H9 (cell line): ENCODE results near the gene CLMN. TPM values are rescaled to one million over a fixed set of nuclear protein-coding genes. Genes with fewer than 3 reads are reported as not detected.

Experiments
- DNase-seq: peaks from one replicate; pipeline ENCODE4 v3.0.0-alpha.2; 2017
- H2AFZ ChIP-seq: one replicate; pipeline ENCODE4 v1.6.1; 2013; ENCODE audit warnings: mild to moderate bottlenecking, low read length, control low read depth, moderate library complexity
- H2AK5ac ChIP-seq: 2 replicates; pipeline ENCODE4 v1.6.1; 2013; ENCODE audit warnings: low read length, control low read depth, mixed read lengths; ENCODE audit not compliant: insufficient read length
- H2BK120ac ChIP-seq: one replicate; pipeline ENCODE4 v1.6.1; 2013; ENCODE audit warnings: low read depth, mild to moderate bottlenecking, low read length, control low read depth, inconsistent platforms; ENCODE audit not compliant: poor library complexity, severe bottlenecking
- H2BK12ac ChIP-seq: 2 replicates; pipeline ENCODE4 v1.6.1; 2013; ENCODE audit warnings: low read length, control low read depth, mixed read lengths, low read depth; ENCODE audit not compliant: insufficient read length
- H2BK15ac ChIP-seq: 2 replicates; pipeline ENCODE4 v1.6.1; 2013; ENCODE audit warnings: low read depth, low read length, control low read depth
- H2BK20ac ChIP-seq: one replicate; pipeline ENCODE4 v1.6.1; 2013; ENCODE audit warnings: low read depth, mild to moderate bottlenecking, low read length, control low read depth, inconsistent platforms; ENCODE audit not compliant: poor library complexity, severe bottlenecking
- H2BK5ac ChIP-seq: 2 replicates; pipeline ENCODE4 v1.6.1; 2013; ENCODE audit warnings: low read length, control low read depth, mixed read lengths; ENCODE audit not compliant: insufficient read length
- H3K14ac ChIP-seq: 2 replicates; pipeline ENCODE4 v1.6.1; 2013; ENCODE audit warnings: low read length, control low read depth; ENCODE audit not compliant: insufficient read depth
- H3K18ac ChIP-seq: 2 replicates; pipeline ENCODE4 v1.6.1; 2013; ENCODE audit warnings: low read depth, mild to moderate bottlenecking, mixed read lengths, low read length, control low read depth; ENCODE audit not compliant: insufficient read length
- H3K23ac ChIP-seq: 2 replicates; pipeline ENCODE4 v1.6.1; 2013; ENCODE audit warnings: low read length, control low read depth, mixed read lengths, low read depth; ENCODE audit not compliant: insufficient read length
- H3K23me2 ChIP-seq: 2 replicates; pipeline ENCODE4 v1.6.1; 2013; ENCODE audit warnings: low read depth, mild to moderate bottlenecking, mixed read lengths, low read length, control low read depth; ENCODE audit not compliant: insufficient read length, poor library complexity, severe bottlenecking
- H3K27ac ChIP-seq: 2 replicates; pipeline ENCODE4 v1.5.1; 2013; ENCODE audit warnings: low read length, control low read depth, mixed read lengths, low read depth; ENCODE audit not compliant: insufficient read length
- H3K27me3 ChIP-seq: 2 replicates; pipeline ENCODE4 v1.6.1; 2013; ENCODE audit warnings: low read length, control low read depth, inconsistent platforms; ENCODE audit not compliant: insufficient read depth
- H3K4ac ChIP-seq: 2 replicates; pipeline ENCODE4 v1.6.1; 2013; ENCODE audit warnings: low read depth, mild to moderate bottlenecking, control low read depth, inconsistent platforms, low read length, moderate library complexity
- H3K4me1 ChIP-seq: 2 replicates; pipeline ENCODE4 v1.6.1; 2013; ENCODE audit warnings: low read length, control low read depth, inconsistent platforms; ENCODE audit not compliant: insufficient read depth
- H3K4me2 ChIP-seq: 2 replicates; pipeline ENCODE4 v1.6.1; 2013; ENCODE audit warnings: low read length, control low read depth, mixed read lengths; ENCODE audit not compliant: insufficient read length, insufficient read depth
- H3K56ac ChIP-seq: 2 replicates; pipeline ENCODE4 v1.6.1; 2013; ENCODE audit warnings: low read depth, mild to moderate bottlenecking, mixed read lengths, low read length, control low read depth; ENCODE audit not compliant: insufficient read length
- H3K79me1 ChIP-seq: 2 replicates; pipeline ENCODE4 v1.6.1; 2013; ENCODE audit warnings: low read depth, mild to moderate bottlenecking, moderate library complexity, low read length, control low read depth, inconsistent platforms; ENCODE audit not compliant: insufficient read depth, poor library complexity, severe bottlenecking
- H3K79me2 ChIP-seq: 2 replicates; pipeline ENCODE4 v1.6.1; 2013; ENCODE audit warnings: low read length, control low read depth, inconsistent platforms; ENCODE audit not compliant: insufficient read depth
- H3K9ac ChIP-seq: 2 replicates; pipeline ENCODE4 v1.6.1; 2013; ENCODE audit warnings: low read length, control low read depth, mixed read lengths; ENCODE audit not compliant: insufficient read length; ENCODE audit errors: extremely low read depth
- H3K9me3 ChIP-seq: one replicate; pipeline ENCODE4 v1.6.1; 2013; ENCODE audit warnings: low read depth, low read length, inconsistent platforms; ENCODE audit not compliant: control insufficient read depth
- H3T11ph ChIP-seq: one replicate; pipeline ENCODE4 v1.6.1; 2013; ENCODE audit warnings: mild to moderate bottlenecking, low read length, control low read depth, inconsistent platforms
- H4K20me1 ChIP-seq: one replicate; pipeline ENCODE4 v1.6.1; 2013; ENCODE audit not compliant: control insufficient read depth, insufficient read length, insufficient read depth
- H4K5ac ChIP-seq: 2 replicates; pipeline ENCODE4 v1.6.1; 2013; ENCODE audit warnings: low read depth, mild to moderate bottlenecking, mixed read lengths, low read length, control low read depth; ENCODE audit not compliant: insufficient read length
- H4K8ac ChIP-seq: replicated peaks from 2 replicates; pipeline ENCODE4 v1.6.1; 2013; ENCODE audit warnings: low read length, control low read depth, mixed read lengths, low read depth; ENCODE audit not compliant: insufficient read length
- H4K91ac ChIP-seq: 2 replicates; pipeline ENCODE4 v1.6.1; 2013; ENCODE audit warnings: low read depth, mild to moderate bottlenecking, moderate library complexity, mixed read lengths, low read length, control low read depth; ENCODE audit not compliant: insufficient read length
- H3K27ac Mint-ChIP-seq, 3 experiments: 2 replicates in 2 of 3; 3 replicates in 1 of 3; pipeline ENCODE4 v1.8.0; 2020 to 2021; ENCODE audit warnings: mixed read lengths in 3 of 3, mild to moderate bottlenecking in 1 of 3, moderate library complexity in 1 of 3
- H3K27me3 Mint-ChIP-seq: 2 replicates; pipeline ENCODE4 v1.8.0; 2021; ENCODE audit warnings: low read depth, mild to moderate bottlenecking, moderate library complexity, mixed read lengths
- H3K36me3 Mint-ChIP-seq, 3 experiments: 2 replicates in 2 of 3; 3 replicates in 1 of 3; pipeline ENCODE4 v1.8.0; 2020 to 2021; ENCODE audit warnings: low read depth in 3 of 3, mixed read lengths in 3 of 3; ENCODE audit not compliant: insufficient read depth in 1 of 3
- H3K4me1 Mint-ChIP-seq, 2 experiments: 2 replicates each; pipeline ENCODE4 v1.8.0; 2020; ENCODE audit warnings: mixed read lengths in 2 of 2
- H3K4me3 Mint-ChIP-seq, 2 experiments: 2 replicates in 1 of 2; 3 replicates in 1 of 2; pipeline ENCODE4 v1.8.0; 2020 to 2021; ENCODE audit warnings: mild to moderate bottlenecking in 2 of 2, mixed read lengths in 2 of 2, moderate library complexity in 1 of 2
- H3K9me3 Mint-ChIP-seq, 2 experiments: 2 replicates in 1 of 2; 3 replicates in 1 of 2; pipeline ENCODE4 v1.8.0; 2020; ENCODE audit warnings: mild to moderate bottlenecking in 2 of 2, mixed read lengths in 2 of 2, moderate library complexity in 1 of 2
- CTCF ChIP-seq: fragments of 200-600 bp; sonication (generic); conservative IDR thresholded peaks from 3 replicates; pipeline ENCODE4 v1.8.0; 2021; ENCODE audit warnings: antibody characterized with exemption, mild to moderate bottlenecking
- WGBS: extraction: QIAGEN DNeasy Blood & Tissue Kit; methylation state at CpG from one replicate; pipeline ENCODE4 v1.1.7; 2013; ENCODE audit warnings: missing lambda C conversion rate, low lambda C conversion rate, mixed read lengths; ENCODE audit not compliant: insufficient read length; ENCODE audit errors: extremely low coverage; 5-methylcytosine and 5-hydroxymethylcytosine counted together
- total RNA-seq: library from RNA; stranded (reverse); gene quantifications from 2 replicates; pipeline ENCODE4 v1.2.1, GENCODE V29; 2021

Gene CLMN
- total RNA-seq, 1 experiment from 2014 or later: 7.6 TPM

DNA sequence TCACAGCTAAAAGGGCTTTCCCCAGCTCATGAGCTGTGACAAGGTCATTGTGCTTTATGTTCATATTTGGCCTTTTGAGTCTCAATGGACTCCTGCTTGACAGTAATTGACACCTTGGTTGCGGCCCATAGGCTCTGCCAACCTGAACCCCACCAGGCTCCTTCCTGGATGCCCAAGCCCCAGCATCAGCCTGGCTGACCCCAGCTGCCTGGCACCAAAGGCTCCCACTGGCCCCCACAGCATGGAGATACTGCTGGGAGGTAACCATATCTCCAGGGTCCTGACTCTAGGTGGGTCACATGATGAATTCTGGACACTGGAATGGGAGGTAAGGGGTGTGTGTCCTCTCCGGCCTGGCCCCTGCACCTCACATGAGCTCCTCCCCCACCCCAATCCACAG, 50.2 kb downstream of the CLMN start:
- no peak overlapping the region for H3K27ac ChIP-seq
- no peak for TF ChIP-seq CTCF

More for the DNA sequence above, 50.2 kb downstream of the CLMN start:
- H3K14ac ChIP-seq: no peak overlapping the region
- H3K23me2 ChIP-seq: no peaks in the 10 kb centered on the region
- no peak for DNase-seq
- WGBS: no CpG with 5 or more reads among the region's 2 CpGs
- H2BK15ac ChIP-seq: no peak overlapping the region
- no peaks in the 10 kb centered on the region for H3K9me3 ChIP-seq
- no peak overlapping the region for H2BK5ac ChIP-seq
- H3T11ph ChIP-seq: no peak overlapping the region
- H2BK120ac ChIP-seq: no peak overlapping the region
- Mint-ChIP-seq H3K36me3 (no peaks in the 10 kb centered on the region; a peak in 2 of 7 replicates), H3K4me3 (no peak overlapping the region), H3K4me1 (peaks cover 21 to 30% of the 10 kb centered on the region in 2 experiments), H3K9me3 (peaks cover 4 to 6% of the 10 kb centered on the region in 2 experiments; a peak in 3 of 5 replicates), H3K27ac (0 out of 7 replicates have a peak overlapping the region, but pooled peaks of 2 of the 3 experiments have one; percentile 36 to 41), H3K27me3 (no peaks in the 10 kb centered on the region; the same call in 1 of the 2 replicates)
- H3K4me1 ChIP-seq: peaks cover 2% of the 10 kb centered on the region; the same call in 1 of the 2 replicates
- no peak overlapping the region for H4K91ac ChIP-seq
- no peak overlapping the region for H2AK5ac ChIP-seq
- H3K27me3 ChIP-seq: no peaks in the 10 kb centered on the region
- no peak overlapping the region for H3K9ac ChIP-seq
- H2AFZ ChIP-seq: no peak overlapping the region
- no peak overlapping the region for H2BK12ac ChIP-seq
- H4K20me1 ChIP-seq: no peaks in the 10 kb centered on the region
- no peaks in the 10 kb centered on the region for H3K79me1 ChIP-seq
- H3K56ac ChIP-seq: no peak overlapping the region
- no peak overlapping the region for H3K4me2 ChIP-seq
- H2BK20ac ChIP-seq: no peak overlapping the region
- H4K5ac ChIP-seq: no peak overlapping the region
- H3K4ac ChIP-seq: no peak overlapping the region
- H3K79me2 ChIP-seq: no peaks in the 10 kb centered on the region
- H3K18ac ChIP-seq: no peak overlapping the region
- no peak overlapping the region for H3K23ac ChIP-seq
- H4K8ac ChIP-seq: no peak overlapping the region
